GM06990 (cell line): ENCODE measurements around the gene FER.

Experiments used
- DNase-seq: peaks from one replicate; pipeline ENCODE4 v3.0.0-alpha.2; 2011; ENCODE audit not compliant: insufficient read length; ENCODE audit errors: extremely low read depth
- H3K27me3 ChIP-seq: replicated peaks from 2 replicates; pipeline ENCODE4 v1.6.0; 2011; ENCODE audit warnings: low read length; ENCODE audit not compliant: control insufficient read depth, insufficient read depth
- H3K36me3 ChIP-seq: 2 replicates; pipeline ENCODE4 v1.5.1; 2011; ENCODE audit warnings: low read length; ENCODE audit not compliant: control insufficient read depth, insufficient read depth
- H3K4me3 ChIP-seq: replicated peaks from 2 replicates; pipeline ENCODE4 v1.5.1; 2011; ENCODE audit warnings: low read depth, mild to moderate bottlenecking, control low read depth, low read length
- CTCF ChIP-seq: IDR thresholded peaks from 2 replicates; pipeline ENCODE4 v1.5.1; 2011; ENCODE audit warnings: low read length, control low read depth, mild to moderate bottlenecking, inconsistent platforms; ENCODE audit not compliant: insufficient read depth, poor library complexity, severe bottlenecking

Gene FER

GRCh38 chr5:108748401-108749127, 867 bp downstream of the FER start:
- H3K27me3 ChIP-seq = no peaks in the 10 kb centered on the region
- TF ChIP-seq CTCF = peak; percentile 43
- peak; percentile 100 for DNase-seq
- no peaks in the 10 kb centered on the region for H3K36me3 ChIP-seq
- peak overlapping the region; percentile 94 for H3K4me3 ChIP-seq

DNA sequence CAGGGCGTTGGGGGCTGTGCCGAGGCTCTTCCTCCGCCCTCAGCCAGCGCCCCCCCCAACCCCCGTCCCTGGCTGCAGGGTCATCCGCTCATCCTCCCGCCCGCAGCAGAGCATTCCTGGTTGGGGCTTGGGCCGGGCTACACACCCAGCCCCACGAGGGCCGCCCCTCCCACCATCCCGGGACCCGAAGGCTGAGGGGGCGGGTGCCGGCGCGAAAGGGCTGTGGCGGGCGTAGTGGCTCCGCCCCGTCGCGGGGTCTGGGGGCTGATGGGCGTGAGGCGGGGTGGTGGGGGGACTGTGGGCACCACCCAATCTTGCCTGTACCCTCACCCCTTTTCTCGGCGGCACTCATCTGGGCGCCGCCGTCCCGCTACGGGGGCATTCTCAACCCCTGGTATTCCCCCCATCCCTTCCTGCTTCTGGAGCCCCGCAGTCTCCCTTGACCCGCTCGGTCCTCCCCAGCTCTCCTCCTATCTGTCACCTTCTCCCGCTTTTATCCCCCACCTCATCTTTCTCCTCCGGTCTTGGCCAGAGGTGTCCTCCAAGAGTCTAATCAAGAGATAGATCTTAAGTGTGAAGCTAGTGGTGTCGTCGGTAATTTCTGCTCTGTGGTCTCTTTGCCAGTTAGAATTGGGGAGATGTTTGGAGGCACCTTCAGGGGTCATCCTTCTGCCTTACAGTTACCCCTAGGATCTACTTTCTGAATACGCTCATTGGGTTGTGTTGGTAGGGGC, 1.6 kb downstream of the FER start:
- DNase-seq = no peak
- peak; percentile 17 for TF ChIP-seq CTCF
- Histone ChIP-seq H3K36me3 (no peaks in the 10 kb centered on the region), H3K4me3 (peak overlapping the region; percentile 87), H3K27me3 (no peaks in the 10 kb centered on the region)

- Histone ChIP-seq H3K36me3 (no peaks in the 10 kb centered on the region), H3K27me3 (no peaks in the 10 kb centered on the region), H3K4me3 (no peak overlapping the region)
- TF ChIP-seq CTCF = no peak
- DNase-seq = no peak
Observed at GRCh38 chr5:108753331-108753730, 5.6 kb downstream of the FER start.

GRCh38 chr5:108753877-108754276, 6.2 kb downstream of the FER start:
- no peak for DNase-seq
- TF ChIP-seq CTCF = no peak
- no peaks in the 10 kb centered on the region for H3K36me3 ChIP-seq
- no peaks in the 10 kb centered on the region for H3K27me3 ChIP-seq
- H3K4me3 ChIP-seq = no peak overlapping the region

- no peak for TF ChIP-seq CTCF
- no peak for DNase-seq
- no peaks in the 10 kb centered on the region for H3K36me3 ChIP-seq
- H3K27me3 ChIP-seq = no peaks in the 10 kb centered on the region
- no peak overlapping the region for H3K4me3 ChIP-seq
Observed at GRCh38 chr5:108760512-108760911, 12.8 kb downstream of the FER start.

GRCh38 chr5:108762660-108763059, 15.0 kb downstream of the FER start:
- no peaks in the 10 kb centered on the region for H3K27me3 ChIP-seq
- no peaks in the 10 kb centered on the region for H3K36me3 ChIP-seq
- no peak for TF ChIP-seq CTCF
- H3K4me3 ChIP-seq = no peak overlapping the region
- DNase-seq = no peak
